Subcutaneous abdominal adipose tissue (tissue), 5 donors: ENCODE data around the gene ZNF20.

ENCODE experiments used
- H3K27ac ChIP-seq: one replicate; pipeline ENCODE4 v1.7.0; 2013; ENCODE audit warnings: low read depth, mild to moderate bottlenecking, inconsistent platforms, low read length, moderate library complexity
- H3K27me3 ChIP-seq, 5 donors: one replicate each; pipeline ENCODE4 v1.7.0; 2013; ENCODE audit warnings: low read length in 5 of 5, inconsistent platforms in 1 of 5; ENCODE audit not compliant: control insufficient read depth in 5 of 5, insufficient read depth in 4 of 5
- H3K36me3 ChIP-seq, 5 donors: one replicate each; pipeline ENCODE4 v1.7.0; 2013; ENCODE audit warnings: low read length in 5 of 5; ENCODE audit not compliant: control insufficient read depth in 5 of 5, insufficient read depth in 5 of 5
- H3K4me1 ChIP-seq, 5 donors: one replicate each; pipeline ENCODE4 v1.7.0; 2013; ENCODE audit warnings: low read length in 5 of 5, mild to moderate bottlenecking in 3 of 5, moderate library complexity in 1 of 5; ENCODE audit not compliant: control insufficient read depth in 5 of 5, insufficient read depth in 5 of 5
- H3K4me3 ChIP-seq, 5 donors: one replicate each; pipeline ENCODE4 v1.7.0; 2013; ENCODE audit warnings: low read length in 5 of 5, low read depth in 1 of 5
- H3K9ac ChIP-seq, 5 donors: one replicate each; pipeline ENCODE4 v1.7.0; 2013; ENCODE audit warnings: low read length in 5 of 5, mild to moderate bottlenecking in 4 of 5, moderate library complexity in 3 of 5
- H3K9me3 ChIP-seq, 5 donors: one replicate each; pipeline ENCODE4 v1.7.0; 2013; ENCODE audit warnings: low read length in 5 of 5; ENCODE audit not compliant: control insufficient read depth in 5 of 5
- donor health status: healthy.
- donor health status: healthy.
- donor health status: healthy.
- donor health status: healthy.
- donor health status: healthy.

ZNF20 gene

GRCh38 chr19:12156223-12157058 is 16.3 kb upstream of the ZNF20 start, which contains the start of gene ZNF625:
Gene ZNF625 (minus strand): TSS chr19:12156734. CDS start chr19:12156558, 176 bp downstream.
- peaks cover 4 to 24% (median 18%) of the 10 kb centered on the region in 5 donors for H3K4me1 ChIP-seq
- no peaks in the 10 kb centered on the region for H3K27me3 ChIP-seq
- peak within 1 kb of the TSS; percentile 84 to 93 (median 87) for H3K9ac ChIP-seq
- peaks cover 0 to 6% (median 0%) of the 10 kb centered on the region in 5 donors for H3K36me3 ChIP-seq
- peak within 1 kb of the TSS; percentile 57 for H3K27ac ChIP-seq
- H3K4me3 ChIP-seq = peak within 1 kb of the TSS; percentile 68 to 89 (median 86)
- H3K9me3 ChIP-seq = no peaks in the 10 kb centered on the region

DNA sequence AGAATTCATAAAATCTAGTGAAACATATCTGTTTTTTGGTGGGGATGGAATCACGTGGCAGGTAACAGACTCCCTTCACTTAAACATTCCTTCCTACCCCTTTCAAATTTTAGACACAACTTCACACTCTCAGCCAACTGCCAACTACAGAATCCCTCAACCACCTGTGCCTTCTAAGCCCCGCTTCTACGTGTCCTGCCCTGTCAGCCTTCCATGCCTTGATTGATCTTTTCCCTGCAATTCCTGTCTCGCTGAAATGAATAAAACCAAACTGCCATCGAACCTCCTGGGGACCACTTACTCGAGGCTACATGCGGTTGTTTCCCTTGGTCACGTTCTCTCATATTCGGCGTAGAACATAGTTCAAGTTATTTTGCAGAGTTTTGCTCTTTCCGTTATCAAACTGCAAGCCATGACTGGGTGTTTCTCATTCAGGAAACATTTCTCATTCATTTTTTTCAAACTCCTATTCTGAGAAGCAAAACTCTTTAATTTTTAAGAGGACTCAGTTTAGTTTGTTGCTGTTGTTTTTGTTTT is 15.2 kb upstream of the ZNF20 start:
- no peaks in the 10 kb centered on the region for H3K9me3 ChIP-seq
- peaks cover 0 to 13% (median 5%) of the 10 kb centered on the region in 5 donors for H3K36me3 ChIP-seq
- peaks cover 4 to 24% (median 18%) of the 10 kb centered on the region in 5 donors for H3K4me1 ChIP-seq
- H3K27me3 ChIP-seq = no peaks in the 10 kb centered on the region
- peak overlapping the region; percentile 84 to 93 (median 87) for H3K9ac ChIP-seq
- H3K4me3 ChIP-seq = peak overlapping the region; percentile 61 to 89 (median 86)
- peak overlapping the region; percentile 57 for H3K27ac ChIP-seq

- peak overlapping the region in 1 of 5 donors; percentile 64 for H3K9ac ChIP-seq
- H3K4me3 ChIP-seq = peak overlapping the region in 1 of 5 donors; percentile 11
- H3K27me3 ChIP-seq = no peaks in the 10 kb centered on the region
- H3K9me3 ChIP-seq = peaks cover 2 to 11% (median 5%) of the 10 kb centered on the region in 5 donors
- peaks cover 8 to 12% (median 11%) of the 10 kb centered on the region in 5 donors for H3K4me1 ChIP-seq
- no peak overlapping the region for H3K27ac ChIP-seq
- peaks cover 18 to 32% (median 25%) of the 10 kb centered on the region in 5 donors for H3K36me3 ChIP-seq
Observed at GRCh38 chr19:12145348-12145747, 5.2 kb upstream of the ZNF20 start.

DNA sequence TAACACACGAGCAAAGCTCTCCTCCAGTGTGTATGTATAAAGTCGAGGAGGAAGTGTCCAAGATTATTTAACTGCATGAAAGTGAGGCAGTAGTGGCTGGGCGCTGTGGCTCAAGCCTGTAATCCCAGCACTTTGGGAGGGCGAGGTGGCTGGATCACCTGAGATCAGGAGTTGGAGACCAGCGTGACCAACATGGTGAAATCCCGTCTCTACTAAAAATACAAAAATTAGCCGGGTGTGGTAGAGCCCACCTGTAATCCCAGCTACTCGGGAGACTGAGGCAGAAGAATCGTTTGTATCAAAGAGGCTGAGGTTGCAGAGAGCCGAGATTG is 1.2 kb upstream of the ZNF20 start:
- no peak overlapping the region for H3K9ac ChIP-seq
- H3K27me3 ChIP-seq = no peaks in the 10 kb centered on the region
- H3K4me3 ChIP-seq = peak overlapping the region in 2 of 5 donors; percentile 88 to 95
- no peak overlapping the region for H3K27ac ChIP-seq
- peaks cover 2 to 11% (median 5%) of the 10 kb centered on the region in 5 donors for H3K9me3 ChIP-seq
- peaks cover 11 to 30% (median 23%) of the 10 kb centered on the region in 5 donors for H3K4me1 ChIP-seq
- peaks cover 13 to 22% (median 21%) of the 10 kb centered on the region in 5 donors for H3K36me3 ChIP-seq

- Histone ChIP-seq H3K27me3 (no peaks in the 10 kb centered on the region), H3K4me1 (peaks cover 11 to 30% (median 23%) of the 10 kb centered on the region in 5 donors), H3K36me3 (peaks cover 9 to 18% (median 15%) of the 10 kb centered on the region in 5 donors), H3K27ac (peak overlapping the region; percentile 69), H3K9me3 (peaks cover 2 to 7% (median 5%) of the 10 kb centered on the region in 5 donors), H3K4me3 (peak overlapping the region; percentile 75 to 95 (median 88)), H3K9ac (peak overlapping the region in 3 of 5 donors; percentile 14 to 90 (median 88))
Observed at GRCh38 chr19:12140545-12141404, 625 bp upstream of the ZNF20 start.

- Histone ChIP-seq H3K36me3 (peaks cover 5 to 23% (median 15%) of the 10 kb centered on the region in 5 donors), H3K4me3 (peak overlapping the region; percentile 69 to 95 (median 88)), H3K27ac (no peak overlapping the region)
Observed at GRCh38 chr19:12139269-12139668, 881 bp downstream of the ZNF20 start.

GRCh38 chr19:12137221-12137940 is 2.8 kb downstream of the ZNF20 start:
- Histone ChIP-seq H3K9ac (no peak overlapping the region), H3K27me3 (no peaks in the 10 kb centered on the region), H3K4me1 (peaks cover 5 to 30% (median 23%) of the 10 kb centered on the region in 5 donors), H3K27ac (no peak overlapping the region), H3K4me3 (no peak overlapping the region), H3K36me3 (peaks cover 20 to 39% (median 28%) of the 10 kb centered on the region in 5 donors), H3K9me3 (peaks cover 14 to 17% (median 16%) of the 10 kb centered on the region in 5 donors)

More at GRCh38 chr19:12139269-12139668, 881 bp downstream of the ZNF20 start:
- peak overlapping the region in 3 of 5 donors; percentile 87 to 90 (median 88) for H3K9ac ChIP-seq
- peaks cover 5 to 30% (median 23%) of the 10 kb centered on the region in 5 donors for H3K4me1 ChIP-seq
- H3K27me3 ChIP-seq = no peaks in the 10 kb centered on the region
- no peaks in the 10 kb centered on the region for H3K9me3 ChIP-seq

DNA sequence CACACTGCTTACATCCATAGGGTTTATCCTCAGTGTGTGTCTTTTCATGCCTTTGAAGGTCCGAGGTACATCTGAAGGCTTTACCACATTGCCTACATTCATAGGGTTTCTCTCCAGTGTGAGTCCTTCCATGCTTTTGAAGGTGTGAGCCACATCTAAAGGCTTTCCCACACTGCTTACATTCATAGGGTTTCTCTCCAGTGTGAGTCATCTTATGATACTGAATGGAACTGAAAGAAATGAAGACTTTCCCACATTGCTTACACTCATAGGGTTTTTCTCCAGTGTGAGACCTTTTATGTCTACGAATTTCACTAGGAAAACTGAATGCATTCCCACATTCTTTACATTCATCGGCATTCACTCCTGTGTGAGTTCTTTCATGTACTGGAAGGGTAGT is 7.1 kb downstream of the ZNF20 start:
- H3K4me3 ChIP-seq = peak overlapping the region in 4 of 5 donors; percentile 1 to 46 (median 30)
- no peaks in the 10 kb centered on the region for H3K27me3 ChIP-seq
- no peaks in the 10 kb centered on the region for H3K4me1 ChIP-seq
- H3K27ac ChIP-seq = no peak overlapping the region
- H3K9me3 ChIP-seq = peaks cover 22 to 30% (median 29%) of the 10 kb centered on the region in 5 donors
- H3K9ac ChIP-seq = no peak overlapping the region
- peaks cover 22 to 43% (median 34%) of the 10 kb centered on the region in 5 donors for H3K36me3 ChIP-seq

DNA sequence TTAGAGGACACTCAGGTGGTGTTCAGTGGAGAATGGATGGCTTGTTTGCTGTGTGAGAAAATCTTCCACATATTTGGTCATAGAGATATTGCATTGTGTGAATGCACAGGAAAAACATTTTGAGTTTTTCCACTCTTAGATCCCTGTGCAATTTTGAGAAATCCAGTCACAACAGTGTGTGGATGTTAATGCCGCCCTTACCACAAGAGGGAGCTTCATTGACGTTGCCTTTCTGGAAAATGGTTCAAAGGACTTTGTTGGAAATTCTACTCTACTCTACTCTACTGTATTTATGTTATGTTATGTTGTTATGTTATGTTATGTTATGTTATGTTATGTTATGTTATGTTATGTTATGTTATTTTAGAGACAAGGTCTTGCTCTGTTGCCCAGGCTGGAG is 13.4 kb downstream of the ZNF20 start:
- H3K9ac ChIP-seq = no peak overlapping the region
- H3K4me1 ChIP-seq = no peaks in the 10 kb centered on the region
- H3K36me3 ChIP-seq = no peaks in the 10 kb centered on the region
- no peak overlapping the region for H3K27ac ChIP-seq
- H3K4me3 ChIP-seq = no peak overlapping the region
- H3K27me3 ChIP-seq = no peaks in the 10 kb centered on the region
- peaks cover 1 to 8% (median 7%) of the 10 kb centered on the region in 5 donors for H3K9me3 ChIP-seq
